ENCODE results near the gene SLC30A7.

SLC30A7 gene

GRCh38 chr1:101028466-101028865 lies 132.6 kb downstream of the SLC30A7 start:
- Histone ChIP-seq H2BK12ac (ENCODE audit: low read length) (no peak overlapping the region), H3K23ac (ENCODE audit: low read depth, low read length, poor library complexity) (no peak overlapping the region), H2BK5ac (ENCODE audit: low read length) (no peak overlapping the region), H3K36me3 (replicated peaks in 1 of 2; ENCODE audit: control insufficient read depth in 2 of 2, insufficient read depth in 2 of 2, low read length in 2 of 2) (peaks cover 2 to 35% of the 10 kb centered on the region in 2 donors), H3K4me3 (ENCODE audit: low read length in 2 of 2) (no peak overlapping the region), H4K8ac (ENCODE audit: low read depth, low read length) (no peak overlapping the region), H2AK5ac (ENCODE audit: low read depth, low read length) (no peak overlapping the region), H3K9me3 (replicated peaks in 1 of 2; ENCODE audit: control insufficient read depth in 2 of 2, insufficient read depth in 1 of 2, low read depth in 1 of 2, low read length in 2 of 2) (peaks cover 0 to 2% of the 10 kb centered on the region in 2 donors), H4K91ac (ENCODE audit: low read depth, low read length, poor library complexity) (no peak overlapping the region), H2BK15ac (ENCODE audit: low read length) (no peak overlapping the region), H2AFZ (ENCODE audit: low read length) (no peak overlapping the region), H3K9ac (ENCODE audit: low read depth, low read length, poor library complexity) (no peak overlapping the region), H3K4me2 (ENCODE audit: insufficient read depth, low read length, poor library complexity, severe bottlenecking) (no peak overlapping the region), H3K18ac (ENCODE audit: low read length) (no peak overlapping the region), H3K4me1 (ENCODE audit: control insufficient read depth in 2 of 2, insufficient read depth in 1 of 2, low read depth in 1 of 2, low read length in 2 of 2) (peaks cover 0 to 4% of the 10 kb centered on the region in 2 donors), H3K27ac (replicated peaks; ENCODE audit: low read length) (no peak overlapping the region), H3K79me1 (ENCODE audit: low read depth, low read length) (no peaks in the 10 kb centered on the region), H3K4ac (ENCODE audit: low read length) (no peak overlapping the region), H3K14ac (ENCODE audit: low read length) (no peak overlapping the region), H3K27me3 (ENCODE audit: control insufficient read depth in 3 of 3, insufficient read depth in 3 of 3, low read depth in 1 of 3, low read length in 3 of 3) (no peaks in the 10 kb centered on the region), H2BK120ac (ENCODE audit: low read depth, low read length) (no peak overlapping the region)
- no peak for DNase-seq (ENCODE audit: low spot score)
- WGBS, 2 donors (ENCODE audit: extremely low coverage in 2 of 2, insufficient read length in 2 of 2, insufficient replicate concordance in 1 of 2), result no CpG with 5 or more reads among the region's 2 CpGs

- H4K91ac ChIP-seq (ENCODE audit: low read depth, low read length, poor library complexity), result no peak overlapping the region
- no CpG with 5 or more reads among the region's 1 CpG for WGBS, 2 donors (ENCODE audit: extremely low coverage in 2 of 2, insufficient read length in 2 of 2, insufficient replicate concordance in 1 of 2)
- H3K4ac ChIP-seq (ENCODE audit: low read length), result no peak overlapping the region
- H3K27ac ChIP-seq (replicated peaks; ENCODE audit: low read length), result no peak overlapping the region
- H3K36me3 ChIP-seq (replicated peaks in 1 of 2; ENCODE audit: control insufficient read depth in 2 of 2, insufficient read depth in 2 of 2, low read length in 2 of 2), result peaks cover 2 to 28% of the 10 kb centered on the region in 2 donors
- peaks cover 0 to 4% of the 10 kb centered on the region in 2 donors for H3K4me1 ChIP-seq (ENCODE audit: control insufficient read depth in 2 of 2, insufficient read depth in 1 of 2, low read depth in 1 of 2, low read length in 2 of 2)
- H3K79me1 ChIP-seq (ENCODE audit: low read depth, low read length), result no peaks in the 10 kb centered on the region
- H2BK5ac ChIP-seq (ENCODE audit: low read length), result no peak overlapping the region
- H3K4me2 ChIP-seq (ENCODE audit: insufficient read depth, low read length, poor library complexity, severe bottlenecking), result no peak overlapping the region
- no peak overlapping the region for H3K18ac ChIP-seq (ENCODE audit: low read length)
- no peak overlapping the region for H2AK5ac ChIP-seq (ENCODE audit: low read depth, low read length)
- no peak overlapping the region for H3K9ac ChIP-seq (ENCODE audit: low read depth, low read length, poor library complexity)
- H3K23ac ChIP-seq (ENCODE audit: low read depth, low read length, poor library complexity), result no peak overlapping the region
- H2BK15ac ChIP-seq (ENCODE audit: low read length), result no peak overlapping the region
- peaks cover 0 to 2% of the 10 kb centered on the region in 2 donors for H3K9me3 ChIP-seq (replicated peaks in 1 of 2; ENCODE audit: control insufficient read depth in 2 of 2, insufficient read depth in 1 of 2, low read depth in 1 of 2, low read length in 2 of 2)
- no peak overlapping the region for H3K4me3 ChIP-seq (ENCODE audit: low read length in 2 of 2)
- no peak for DNase-seq (ENCODE audit: low spot score)
- H2AFZ ChIP-seq (ENCODE audit: low read length), result no peak overlapping the region
- no peak overlapping the region for H2BK120ac ChIP-seq (ENCODE audit: low read depth, low read length)
- no peak overlapping the region for H2BK12ac ChIP-seq (ENCODE audit: low read length)
- no peak overlapping the region for H4K8ac ChIP-seq (ENCODE audit: low read depth, low read length)
- no peaks in the 10 kb centered on the region for H3K27me3 ChIP-seq (ENCODE audit: control insufficient read depth in 3 of 3, insufficient read depth in 3 of 3, low read depth in 1 of 3, low read length in 3 of 3)
- H3K14ac ChIP-seq (ENCODE audit: low read length), result no peak overlapping the region
These were observed 133.3 kb downstream of the SLC30A7 start for GRCh38 chr1:101029184-101029583.

- Histone ChIP-seq H4K8ac (ENCODE audit: low read depth, low read length) (no peak overlapping the region), H3K79me1 (ENCODE audit: low read depth, low read length) (no peaks in the 10 kb centered on the region), H3K9me3 (replicated peaks in 1 of 2; ENCODE audit: control insufficient read depth in 2 of 2, insufficient read depth in 1 of 2, low read depth in 1 of 2, low read length in 2 of 2) (peaks cover 0 to 2% of the 10 kb centered on the region in 2 donors), H3K9ac (ENCODE audit: low read depth, low read length, poor library complexity) (no peak overlapping the region), H2BK12ac (ENCODE audit: low read length) (no peak overlapping the region), H3K27me3 (ENCODE audit: control insufficient read depth in 3 of 3, insufficient read depth in 3 of 3, low read depth in 1 of 3, low read length in 3 of 3) (no peaks in the 10 kb centered on the region), H2BK15ac (ENCODE audit: low read length) (no peak overlapping the region), H4K91ac (ENCODE audit: low read depth, low read length, poor library complexity) (no peak overlapping the region), H2AFZ (ENCODE audit: low read length) (no peak overlapping the region), H3K36me3 (replicated peaks in 1 of 2; ENCODE audit: control insufficient read depth in 2 of 2, insufficient read depth in 2 of 2, low read length in 2 of 2) (peaks cover 2 to 27% of the 10 kb centered on the region in 2 donors), H3K14ac (ENCODE audit: low read length) (no peak overlapping the region), H3K4me1 (ENCODE audit: control insufficient read depth in 2 of 2, insufficient read depth in 1 of 2, low read depth in 1 of 2, low read length in 2 of 2) (peaks cover 0 to 4% of the 10 kb centered on the region in 2 donors), H3K18ac (ENCODE audit: low read length) (no peak overlapping the region), H3K4me2 (ENCODE audit: insufficient read depth, low read length, poor library complexity, severe bottlenecking) (no peak overlapping the region), H3K4me3 (ENCODE audit: low read length in 2 of 2) (no peak overlapping the region), H3K4ac (ENCODE audit: low read length) (no peak overlapping the region), H2AK5ac (ENCODE audit: low read depth, low read length) (no peak overlapping the region), H3K23ac (ENCODE audit: low read depth, low read length, poor library complexity) (no peak overlapping the region), H3K27ac (replicated peaks; ENCODE audit: low read length) (no peak overlapping the region), H2BK120ac (ENCODE audit: low read depth, low read length) (no peak overlapping the region), H2BK5ac (ENCODE audit: low read length) (no peak overlapping the region)
- WGBS, 2 donors (ENCODE audit: extremely low coverage in 2 of 2, insufficient read length in 2 of 2, insufficient replicate concordance in 1 of 2), result no CpG with 5 or more reads among the region's 4 CpGs
- DNase-seq (ENCODE audit: low spot score), result no peak
These were observed 135.0 kb downstream of the SLC30A7 start for GRCh38 chr1:101030881-101031280.
